Measurements from ENCODE around the gene LRRC47.
A peak's percentile ranks its signal among the peaks of the same experiment; 100 is the strongest.

LRRC47 gene

DNA sequence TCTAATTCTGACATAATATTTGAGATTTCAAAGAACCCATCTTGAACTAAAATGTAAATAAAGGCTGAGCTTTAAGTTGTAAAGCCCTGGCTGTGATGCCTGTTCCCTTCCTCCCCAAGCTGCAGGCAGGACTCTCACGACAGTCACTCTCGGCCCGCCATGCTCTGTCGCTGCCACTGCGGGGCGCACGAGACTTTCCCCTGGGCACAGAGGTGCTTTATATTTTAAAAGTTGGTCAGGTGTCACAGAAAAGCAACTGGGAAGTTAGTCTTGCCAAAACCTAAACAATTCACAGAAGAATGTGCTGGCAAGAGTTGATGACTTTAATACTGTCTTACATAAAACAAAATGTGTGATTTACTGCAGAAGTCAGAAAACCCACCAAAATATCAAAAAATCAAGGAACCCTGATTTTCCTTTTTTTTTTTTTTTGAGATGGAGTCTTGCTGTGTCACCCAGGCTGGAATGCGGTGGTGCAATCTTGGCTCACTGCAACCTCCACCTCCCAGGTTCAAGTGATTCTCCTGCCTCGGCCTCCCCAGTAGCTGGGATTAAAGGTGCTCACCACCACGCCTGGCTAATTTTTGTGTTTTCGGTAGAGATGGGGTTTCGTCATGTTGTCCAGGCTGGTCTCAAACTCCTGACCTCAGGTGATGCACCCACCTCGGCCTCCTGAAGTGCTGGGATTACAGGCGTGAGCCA lies 10.7 kb downstream of the LRRC47 start:
- DNase-seq (ENCODE audit: low spot score) = no peak

- DNase-seq (ENCODE audit: low spot score) = no peak
These were observed 11.3 kb downstream of the LRRC47 start for GRCh38 chr1:3785045-3785444.

GRCh38 chr1:3783651-3784474 lies 12.4 kb downstream of the LRRC47 start:
- no peak for DNase-seq (ENCODE audit: low spot score)

- no peak for DNase-seq (ENCODE audit: low spot score)
These were observed 15.4 kb downstream of the LRRC47 start for GRCh38 chr1:3780901-3781300.

- DNase-seq (ENCODE audit: low spot score) = no peak
These were observed 16.3 kb downstream of the LRRC47 start for GRCh38 chr1:3779912-3780416.

DNA sequence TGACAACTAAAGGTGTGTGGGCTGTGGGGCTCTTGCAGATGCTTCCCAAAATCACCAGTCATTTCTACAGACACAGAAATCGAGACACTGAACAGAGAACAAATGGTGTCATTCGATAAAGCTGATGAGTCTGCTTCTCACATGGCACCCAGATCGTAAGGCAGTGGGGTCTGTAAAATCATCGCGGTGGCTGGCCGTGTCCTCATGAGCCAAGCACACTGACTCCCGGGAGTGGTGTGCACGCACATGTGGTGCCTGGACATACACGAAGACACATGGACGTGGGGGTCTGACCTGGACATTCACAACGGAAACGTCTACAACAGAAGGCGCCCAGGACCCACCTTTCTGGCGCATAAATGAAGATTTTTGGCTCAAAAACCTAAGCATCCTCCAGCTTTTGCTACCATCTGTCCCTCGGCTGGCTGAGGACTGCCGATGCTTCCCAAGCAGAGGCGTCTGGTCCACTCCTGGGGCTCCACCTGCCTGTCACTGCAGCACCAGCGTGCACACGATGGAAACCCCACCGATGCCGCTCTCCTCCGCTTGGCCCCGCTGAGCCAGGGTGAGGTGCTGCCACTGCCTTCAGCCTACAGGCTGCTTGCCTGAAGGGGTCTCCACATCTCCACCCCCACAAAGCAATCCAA lies 16.9 kb downstream of the LRRC47 start:
- DNase-seq (ENCODE audit: low spot score) = no peak

- no peak for DNase-seq (ENCODE audit: low spot score)
These were observed 17.6 kb downstream of the LRRC47 start for GRCh38 chr1:3778590-3779264.

DNA sequence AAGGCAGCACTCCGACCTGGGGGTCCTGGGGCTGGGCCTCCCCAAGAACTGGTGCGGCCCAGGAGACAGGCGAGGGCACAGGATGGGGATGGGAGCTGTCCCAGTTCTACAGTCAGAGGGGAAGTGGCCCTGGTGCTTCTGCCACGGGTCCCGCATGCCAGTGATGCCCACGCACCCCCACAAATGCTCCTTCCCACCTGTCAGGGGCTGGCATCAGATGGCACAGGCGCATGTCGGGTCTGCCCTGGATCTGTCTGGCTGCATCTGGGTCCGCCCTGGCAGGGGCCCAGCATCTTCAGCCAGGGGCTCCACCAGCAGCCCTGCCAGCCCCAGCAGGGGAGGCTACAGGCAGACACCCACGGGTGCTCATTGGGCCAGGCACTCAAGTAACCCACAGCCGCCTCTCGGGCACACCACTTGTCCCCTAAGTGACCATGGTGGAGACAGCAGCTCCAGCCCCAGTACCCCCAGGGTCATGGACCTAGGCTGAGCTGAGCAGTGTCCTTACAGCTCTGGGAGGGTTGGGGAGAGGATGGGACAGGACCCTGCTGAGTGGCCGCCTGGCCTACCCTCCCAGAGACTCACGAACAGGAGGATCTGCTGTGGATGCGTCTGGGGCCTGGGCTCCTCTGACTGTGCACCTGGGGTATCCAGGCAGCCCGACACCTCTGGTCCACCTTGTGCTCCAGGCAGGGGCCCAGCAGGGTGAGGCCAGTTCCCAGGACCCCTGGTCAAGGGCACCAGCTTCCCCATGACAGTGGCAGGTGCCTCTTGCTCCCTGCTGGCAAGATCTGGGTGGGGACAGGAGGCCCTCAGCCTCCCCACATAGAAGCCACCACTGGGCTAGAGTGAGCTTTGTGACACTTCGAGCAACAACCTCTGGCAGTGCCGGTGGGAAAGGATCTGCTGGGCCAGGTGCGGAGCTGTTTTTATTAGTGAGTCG lies 18.4 kb downstream of the LRRC47 start:
- no peak for DNase-seq (ENCODE audit: low spot score)

DNA sequence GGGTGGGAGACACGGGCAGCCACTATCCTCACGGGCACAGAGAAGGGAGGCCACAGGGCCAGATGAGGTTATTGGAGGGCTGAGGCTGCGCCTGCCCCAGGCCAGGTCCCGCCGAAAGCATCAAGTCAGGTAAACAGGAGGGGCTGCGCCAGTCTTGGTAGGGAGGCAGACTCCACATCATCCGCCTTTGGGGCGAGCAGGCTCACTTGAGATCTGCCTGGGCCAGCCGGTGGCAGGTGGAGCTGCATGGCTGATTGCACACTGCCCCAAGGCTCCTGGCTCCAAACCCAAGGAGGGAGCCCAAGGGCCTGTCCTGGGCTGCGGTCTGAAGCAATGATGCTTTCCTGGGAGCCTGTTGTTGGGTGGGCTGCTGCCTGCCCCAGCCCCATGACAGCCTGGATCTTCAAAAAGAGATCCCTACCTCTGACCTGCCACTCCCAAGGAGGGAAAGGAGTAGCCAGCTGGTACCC lies 19.2 kb downstream of the LRRC47 start:
- no peak for DNase-seq (ENCODE audit: low spot score)

DNA sequence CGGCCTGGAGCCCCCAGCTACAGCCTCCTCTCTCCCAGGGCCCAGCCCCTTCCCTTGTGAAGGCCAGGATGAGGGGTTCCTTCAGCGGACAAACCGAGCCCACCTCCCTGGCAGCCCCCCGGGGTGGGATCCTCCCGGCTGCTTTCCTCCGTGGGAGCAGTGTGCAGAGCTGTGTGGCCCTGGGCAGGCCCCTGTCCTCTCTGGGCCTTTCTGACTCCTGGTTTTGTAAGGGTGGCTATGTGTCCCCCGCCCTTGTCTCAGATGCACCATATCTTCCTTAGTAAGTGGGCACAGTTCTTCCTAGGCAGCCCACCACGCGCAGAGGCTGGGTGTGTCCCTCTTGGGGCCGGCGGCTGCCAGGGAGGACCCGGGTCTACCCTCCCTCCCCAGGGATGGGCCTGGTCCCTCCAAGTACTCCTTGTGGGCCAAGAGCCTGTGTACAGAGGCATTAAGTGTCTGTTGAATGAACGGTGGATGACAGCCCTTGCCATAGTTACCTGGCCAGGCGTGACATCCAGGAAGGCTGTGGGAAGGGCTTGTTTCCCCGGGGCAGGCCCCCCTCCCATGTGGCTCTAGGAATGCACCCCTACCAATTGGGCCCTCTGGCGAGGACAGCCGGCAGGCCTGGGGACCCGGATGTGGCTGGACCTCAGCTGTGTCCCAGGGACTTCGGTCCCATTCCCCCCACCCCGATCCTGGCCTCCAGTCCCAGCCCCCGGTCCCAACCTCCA lies 19.9 kb downstream of the LRRC47 start:
- DNase-seq (ENCODE audit: low spot score) = no peak

DNA sequence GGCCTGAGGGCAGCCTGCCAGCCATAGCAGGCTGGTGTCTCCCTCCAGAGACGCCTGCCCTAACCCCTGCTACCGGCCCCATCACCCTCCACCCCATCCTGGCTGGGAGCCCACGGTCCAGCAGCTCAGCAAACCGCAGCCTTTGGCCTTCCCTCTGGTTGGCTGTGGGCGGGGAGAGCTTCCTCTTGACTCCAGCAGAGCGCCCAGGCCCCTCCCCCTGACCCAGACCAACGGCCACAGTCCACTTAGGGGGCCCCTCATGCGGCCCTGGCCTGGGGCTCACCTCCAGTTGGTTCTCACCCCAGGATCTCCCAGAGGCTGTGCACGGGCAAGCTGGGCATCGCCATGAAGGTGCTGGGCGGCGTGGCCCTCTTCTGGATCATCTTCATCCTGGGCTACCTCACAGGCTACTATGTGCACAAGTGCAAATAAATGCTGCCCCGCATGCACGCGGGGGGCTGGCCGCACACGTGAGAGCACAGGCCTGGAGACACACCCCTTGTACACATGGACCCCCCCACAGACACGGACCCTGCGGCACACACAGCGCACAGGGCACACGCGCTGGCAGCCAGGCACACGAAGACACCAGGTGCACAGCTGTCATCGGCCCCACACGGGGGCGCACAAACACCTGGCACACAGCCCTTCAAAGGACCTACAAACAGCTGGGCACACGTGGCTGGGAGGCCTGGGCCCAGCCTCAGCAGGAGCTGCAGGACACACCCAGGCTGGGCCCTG lies 20.6 kb downstream of the LRRC47 start:
- DNase-seq (ENCODE audit: low spot score) = peak; percentile 66

DNA sequence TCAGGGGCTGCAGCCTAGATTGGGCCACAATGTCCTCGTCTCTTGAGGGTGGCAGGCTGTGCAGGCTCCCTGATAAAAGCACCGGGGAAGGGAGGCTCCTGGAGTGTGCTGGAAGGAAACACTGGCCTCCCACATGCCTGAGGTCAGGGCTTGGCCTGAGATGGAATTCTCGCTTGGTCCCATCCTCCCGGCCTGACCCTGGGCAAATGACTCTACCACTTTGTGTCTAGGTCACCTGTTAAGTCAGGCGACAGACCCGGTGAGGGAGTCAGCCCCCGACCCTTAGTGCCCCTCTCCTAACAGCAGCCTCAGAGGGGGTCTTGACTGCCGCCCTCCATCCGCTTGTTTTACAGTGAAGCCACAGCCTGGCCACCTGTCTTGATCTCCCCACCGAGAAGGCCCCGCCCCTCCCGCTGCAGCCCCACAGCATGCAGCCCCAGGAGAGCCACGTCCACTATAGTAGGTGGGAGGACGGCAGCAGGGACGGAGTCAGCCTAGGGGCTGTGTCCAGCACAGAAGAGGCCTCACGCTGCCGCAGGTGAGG lies 21.3 kb downstream of the LRRC47 start:
- peak; percentile 60 for DNase-seq (ENCODE audit: low spot score)

DNA sequence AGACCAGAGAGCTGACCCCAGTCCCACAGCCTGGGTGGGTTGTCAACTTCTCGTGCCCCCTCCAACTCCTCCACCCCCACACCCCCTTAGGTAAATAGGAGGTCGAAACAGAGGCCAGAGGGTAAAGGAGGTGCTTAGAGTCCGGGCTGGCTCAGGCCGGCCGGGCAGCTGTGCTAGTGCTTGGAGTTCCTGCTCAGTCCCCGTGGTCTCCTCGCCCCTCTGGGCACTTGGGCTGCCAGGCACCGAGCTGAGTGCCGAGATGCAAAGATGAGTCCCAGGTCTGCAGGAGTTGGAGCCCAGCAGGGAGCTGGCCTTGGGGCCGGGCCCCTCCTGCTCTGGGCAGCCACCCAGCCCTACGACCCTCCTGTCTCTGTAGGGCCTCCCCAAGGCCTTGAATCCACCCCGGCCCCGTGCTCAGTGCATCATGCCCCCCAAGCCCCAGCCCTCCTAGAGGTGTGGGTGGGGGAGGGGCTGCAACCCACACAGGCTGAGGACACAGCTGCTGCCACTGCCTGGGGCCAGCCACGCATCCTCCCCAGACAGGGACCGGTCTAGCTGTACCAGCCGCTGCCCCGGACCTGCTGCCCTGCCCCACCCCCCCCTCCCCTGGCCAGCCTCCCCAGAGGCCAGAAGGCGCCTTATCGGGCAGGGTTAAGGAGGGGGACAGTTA lies 21.9 kb downstream of the LRRC47 start:
- no peak for DNase-seq (ENCODE audit: low spot score)

GRCh38 chr1:3773572-3774275 lies 22.6 kb downstream of the LRRC47 start:
- DNase-seq (ENCODE audit: low spot score) = no peak

DNA sequence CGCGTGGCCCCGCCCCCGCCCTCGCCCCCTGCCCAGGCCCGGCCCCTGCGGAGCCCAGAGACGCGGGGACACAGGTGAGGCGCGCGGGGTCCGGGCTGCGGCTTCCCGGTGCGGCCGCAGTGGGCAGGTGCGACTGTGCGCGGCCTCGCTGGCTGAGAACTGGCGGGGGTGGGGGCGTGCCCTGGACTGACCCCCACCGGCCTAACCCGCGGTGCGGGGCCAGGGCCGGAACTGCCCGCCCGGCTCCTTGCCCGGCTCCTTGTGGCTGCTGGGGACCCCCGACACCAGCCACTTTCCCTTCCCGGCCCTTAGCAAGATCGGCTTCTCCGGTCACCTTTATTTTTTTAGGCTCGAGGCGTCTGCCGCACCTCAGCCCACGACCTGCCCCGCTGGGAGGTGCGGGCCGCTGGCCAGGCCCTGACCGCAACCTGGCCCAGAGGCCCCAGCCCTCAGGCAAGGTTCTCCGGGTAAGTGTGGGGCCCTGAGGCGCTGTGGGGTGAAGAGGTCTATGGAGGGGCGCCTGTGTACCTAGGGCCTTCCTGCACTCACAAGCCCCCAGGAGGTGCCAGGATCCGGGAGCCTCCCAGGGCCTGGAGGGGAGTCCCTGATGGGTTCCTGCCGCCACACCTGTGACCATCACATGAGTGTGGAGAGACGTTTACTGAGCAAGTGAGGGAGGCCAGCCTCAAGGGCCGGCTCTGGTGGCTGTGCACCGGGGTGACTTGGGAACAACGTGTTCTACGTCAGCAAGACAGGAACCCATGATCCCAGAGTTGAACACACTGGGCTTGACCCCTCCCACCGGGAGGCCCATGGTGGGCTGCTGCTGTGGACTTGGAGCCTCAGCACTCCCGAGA lies 23.4 kb downstream of the LRRC47 start, which contains the start of gene SMIM1:
Gene SMIM1 (plus strand): TSS at position 35 of the 857 bp plus-strand sequence. CDS start 2,625 bp downstream, outside the sequence.
- DNase-seq (ENCODE audit: low spot score) = no peak

GRCh38 chr1:3772027-3772714 lies 24.1 kb downstream of the LRRC47 start:
- peak; percentile 93 for DNase-seq (ENCODE audit: low spot score)
